ENCODE measurements around the gene CCL26.

GRCh38 chr7:75737856-75738603, 34.0 kb downstream of the CCL26 start:
- TF ChIP-seq, protein P1, sequence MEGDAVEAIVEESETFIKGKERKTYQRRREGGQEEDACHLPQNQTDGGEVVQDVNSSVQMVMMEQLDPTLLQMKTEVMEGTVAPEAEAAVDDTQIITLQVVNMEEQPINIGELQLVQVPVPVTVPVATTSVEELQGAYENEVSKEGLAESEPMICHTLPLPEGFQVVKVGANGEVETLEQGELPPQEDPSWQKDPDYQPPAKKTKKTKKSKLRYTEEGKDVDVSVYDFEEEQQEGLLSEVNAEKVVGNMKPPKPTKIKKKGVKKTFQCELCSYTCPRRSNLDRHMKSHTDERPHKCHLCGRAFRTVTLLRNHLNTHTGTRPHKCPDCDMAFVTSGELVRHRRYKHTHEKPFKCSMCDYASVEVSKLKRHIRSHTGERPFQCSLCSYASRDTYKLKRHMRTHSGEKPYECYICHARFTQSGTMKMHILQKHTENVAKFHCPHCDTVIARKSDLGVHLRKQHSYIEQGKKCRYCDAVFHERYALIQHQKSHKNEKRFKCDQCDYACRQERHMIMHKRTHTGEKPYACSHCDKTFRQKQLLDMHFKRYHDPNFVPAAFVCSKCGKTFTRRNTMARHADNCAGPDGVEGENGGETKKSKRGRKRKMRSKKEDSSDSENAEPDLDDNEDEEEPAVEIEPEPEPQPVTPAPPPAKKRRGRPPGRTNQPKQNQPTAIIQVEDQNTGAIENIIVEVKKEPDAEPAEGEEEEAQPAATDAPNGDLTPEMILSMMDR (conservative IDR thresholded peaks at IDR 0.05) = no peak
- TF ChIP-seq ZFX (IDR thresholded peaks at IDR 0.05) = no peak

Measured in C4-2B (cell line).